Urothelium cell line (cell line): Measurements from ENCODE around the gene EREG.
"Not testable (repeated sequence)": the region's sequence is repeated elsewhere in the genome, so short reads cannot be mapped to it uniquely, and the experiment has no call there.

Source experiments
- DNase-seq: peaks from one replicate; pipeline ENCODE4 v3.0.0; 2011; ENCODE audit warnings: low spot score, mixed read lengths
- FAIRE-seq: peaks from 2 replicates; lab custom pipeline; 2011; peaks lifted over from hg19 to GRCh38; lab: Jason Lieb, UNC

Gene EREG

DNA sequence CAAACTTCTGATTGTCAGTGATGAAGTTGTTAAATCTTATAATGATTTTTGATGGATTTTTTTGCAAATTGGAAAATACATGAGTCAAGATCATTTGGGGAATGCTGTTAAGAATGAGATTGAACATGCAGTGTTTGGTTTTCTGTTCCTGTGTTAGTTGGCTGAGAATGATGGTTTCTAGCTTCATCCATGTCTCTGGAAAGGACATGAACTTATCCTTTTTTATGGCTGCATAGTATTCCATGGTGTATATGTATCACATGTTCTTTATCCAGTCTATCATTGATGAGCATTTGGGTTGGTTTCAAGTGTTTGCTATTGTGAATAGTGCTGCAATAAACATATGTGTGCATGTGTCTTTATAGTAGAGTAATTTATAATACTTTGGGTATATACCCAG lies 24.5 kb upstream of the EREG start:
- DNase-seq, FAIRE-seq: not testable (repeated sequence)

DNA sequence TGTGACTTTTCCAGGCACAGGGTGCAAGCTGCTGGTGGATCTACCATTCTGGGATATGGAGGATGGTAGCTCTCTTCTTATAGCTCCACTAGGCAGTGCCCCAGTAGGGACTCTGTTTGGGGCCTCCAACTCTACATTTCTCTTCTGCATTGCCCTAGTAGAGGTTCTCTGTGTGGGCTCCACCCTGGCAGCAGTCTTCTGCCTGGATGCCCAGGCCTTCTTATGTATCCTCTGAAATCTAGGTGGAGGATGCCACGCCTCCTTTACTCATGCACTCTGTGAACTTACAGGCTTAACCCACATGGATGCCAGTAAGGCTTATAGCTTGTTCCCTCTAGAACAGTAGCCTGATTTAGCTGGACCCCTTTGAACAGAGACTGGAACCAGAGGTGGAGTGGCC lies 20.9 kb upstream of the EREG start:
- no peak for FAIRE-seq

DNA sequence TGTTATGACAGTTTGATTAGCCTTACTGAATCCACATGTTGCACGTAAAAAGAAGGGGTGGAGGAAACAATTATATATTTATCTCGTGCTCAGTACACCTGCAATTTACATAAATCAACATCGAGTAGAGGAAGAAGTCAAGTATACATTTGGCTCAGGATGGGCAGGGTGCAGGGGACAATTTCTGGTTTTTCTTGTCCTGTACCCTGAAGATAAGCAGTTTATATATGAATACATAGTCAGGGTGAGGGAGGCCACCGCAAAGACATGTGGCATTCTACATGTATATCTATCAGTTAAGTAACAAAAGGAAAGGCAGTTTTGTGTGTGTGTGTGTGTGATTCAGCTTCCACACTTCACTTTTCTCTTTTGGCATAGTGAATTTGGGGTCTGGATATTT lies 11.1 kb upstream of the EREG start:
- FAIRE-seq (no peak), DNase-seq (no peak)

More for the DNA sequence above, 20.9 kb upstream of the EREG start:
- DNase-seq = no peak

DNA sequence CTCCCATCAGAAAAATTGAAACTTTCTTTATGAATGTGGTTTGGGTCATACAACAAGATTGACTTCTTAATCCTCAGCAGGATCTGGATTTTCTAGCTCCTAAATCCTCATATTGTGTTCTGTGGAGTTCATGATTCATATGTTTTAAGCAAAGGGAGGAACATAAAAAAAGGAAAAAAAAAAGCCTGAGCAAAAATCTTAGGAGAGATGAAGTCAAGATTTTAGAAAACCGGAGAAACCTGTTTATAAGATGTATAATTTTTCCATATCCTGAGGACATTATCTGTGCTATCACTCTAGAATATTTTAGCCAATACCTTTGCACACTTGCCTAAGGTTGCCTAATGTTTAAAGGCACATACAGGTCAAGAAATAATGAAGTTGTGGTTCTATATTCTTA lies 7.0 kb upstream of the EREG start:
- FAIRE-seq = no peak
- no peak for DNase-seq

DNA sequence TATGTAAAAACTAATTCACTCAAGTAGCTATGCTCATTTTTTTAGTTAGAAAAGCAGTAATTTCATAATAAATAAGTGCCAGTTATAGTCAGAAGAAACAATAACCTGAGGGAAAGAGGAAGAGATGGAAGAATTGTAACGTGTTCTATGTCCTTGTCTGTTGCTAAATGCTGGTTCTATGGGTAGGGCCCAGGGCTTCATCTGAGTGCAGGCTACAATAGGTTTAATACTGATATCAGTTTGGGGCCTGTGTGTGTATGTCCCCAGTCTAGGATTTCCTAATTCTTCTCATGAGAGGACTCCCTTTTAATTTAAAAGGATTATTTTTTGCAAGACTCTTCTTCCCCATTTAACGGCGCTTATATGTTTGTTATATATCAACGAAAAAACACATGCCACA lies 3.3 kb upstream of the EREG start:
- DNase-seq (no peak), FAIRE-seq (no peak)

DNA sequence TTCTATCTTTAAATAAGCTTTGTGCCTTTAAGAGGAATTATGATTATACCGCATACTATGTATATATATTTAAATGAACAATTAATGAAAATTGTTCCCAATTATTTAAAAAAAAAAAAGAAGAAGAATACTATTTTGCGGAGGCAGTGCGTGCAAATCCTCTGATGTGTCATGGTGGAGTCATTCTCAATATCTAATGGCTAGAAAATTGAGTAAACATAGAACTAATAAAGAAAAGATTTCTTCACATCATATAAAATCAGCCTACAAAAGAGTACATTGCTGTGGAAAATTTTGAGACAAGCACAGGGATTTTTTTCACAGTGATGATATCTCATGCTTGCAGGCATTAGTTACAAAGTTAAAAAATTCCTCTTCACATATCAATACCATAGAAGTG lies 2.6 kb upstream of the EREG start:
- FAIRE-seq = no peak
- no peak for DNase-seq

DNA sequence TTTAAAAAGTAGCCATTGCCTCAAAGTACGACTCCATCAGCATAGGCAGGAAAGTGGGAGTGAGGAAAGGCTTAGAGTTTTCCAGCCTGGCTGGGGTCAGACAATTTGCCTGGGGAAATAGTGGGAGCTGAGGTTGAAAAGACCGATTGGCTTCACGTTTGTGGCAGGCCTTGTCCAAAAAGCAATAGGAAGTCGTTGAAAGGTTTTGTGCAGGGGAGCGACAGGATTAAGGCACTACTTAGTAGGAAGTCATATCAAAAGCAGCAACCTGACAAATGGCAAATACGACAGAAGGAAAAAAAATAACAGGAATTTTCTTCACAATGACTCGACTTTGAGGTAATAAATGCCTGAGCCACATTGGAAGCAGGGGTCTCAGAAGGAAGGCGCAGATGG lies 691 bp upstream of the EREG start:
- DNase-seq = no peak
- no peak for FAIRE-seq

DNA sequence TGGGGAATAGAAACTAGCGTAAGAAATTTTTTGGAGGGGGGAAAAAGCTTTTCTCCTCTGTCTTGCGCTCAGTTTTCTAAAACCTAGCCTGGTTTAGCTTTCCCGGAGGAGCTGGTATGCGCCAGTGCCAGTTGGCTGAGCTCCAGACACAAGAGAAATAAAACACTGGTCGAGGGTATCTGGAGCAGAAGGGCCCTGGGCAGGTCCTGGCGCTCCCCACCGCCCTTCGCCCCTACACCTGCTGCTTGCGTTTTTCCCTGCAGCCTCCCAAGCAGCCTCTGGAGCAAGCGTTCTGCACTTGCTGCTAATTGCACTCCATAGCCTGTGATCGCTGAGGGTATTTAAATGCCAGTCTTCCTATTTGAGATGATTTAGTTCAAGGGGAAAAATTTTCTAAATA lies 816 bp downstream of the EREG start:
- DNase-seq (peak; percentile 25), FAIRE-seq (no peak)

DNA sequence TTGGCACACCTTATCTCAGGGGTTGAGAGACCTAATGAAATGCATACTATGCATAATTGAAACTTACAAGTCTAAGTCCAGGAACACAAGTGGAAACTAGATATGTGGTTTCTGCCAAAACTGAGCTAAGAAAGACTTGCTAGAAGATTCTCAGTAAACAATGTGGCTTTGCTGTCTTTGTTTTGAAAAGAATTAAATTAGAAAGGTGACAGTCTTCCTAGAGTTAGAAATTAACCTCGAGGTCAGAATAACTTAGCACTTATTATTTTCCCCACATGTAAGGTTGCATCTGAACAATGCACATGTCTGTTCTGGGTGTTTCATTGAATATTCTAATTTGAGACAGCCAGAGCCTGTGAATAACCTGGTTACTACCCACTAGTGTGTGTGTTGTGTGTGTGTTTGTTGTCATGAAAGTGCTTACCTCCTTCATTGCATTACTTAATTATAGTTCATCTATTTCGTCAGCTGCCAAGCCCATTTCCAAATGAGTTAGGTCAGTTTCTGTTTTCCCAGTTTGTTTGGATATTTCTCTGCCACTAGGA lies 1.5 kb downstream of the EREG start:
- FAIRE-seq = no peak
- DNase-seq = no peak

DNA sequence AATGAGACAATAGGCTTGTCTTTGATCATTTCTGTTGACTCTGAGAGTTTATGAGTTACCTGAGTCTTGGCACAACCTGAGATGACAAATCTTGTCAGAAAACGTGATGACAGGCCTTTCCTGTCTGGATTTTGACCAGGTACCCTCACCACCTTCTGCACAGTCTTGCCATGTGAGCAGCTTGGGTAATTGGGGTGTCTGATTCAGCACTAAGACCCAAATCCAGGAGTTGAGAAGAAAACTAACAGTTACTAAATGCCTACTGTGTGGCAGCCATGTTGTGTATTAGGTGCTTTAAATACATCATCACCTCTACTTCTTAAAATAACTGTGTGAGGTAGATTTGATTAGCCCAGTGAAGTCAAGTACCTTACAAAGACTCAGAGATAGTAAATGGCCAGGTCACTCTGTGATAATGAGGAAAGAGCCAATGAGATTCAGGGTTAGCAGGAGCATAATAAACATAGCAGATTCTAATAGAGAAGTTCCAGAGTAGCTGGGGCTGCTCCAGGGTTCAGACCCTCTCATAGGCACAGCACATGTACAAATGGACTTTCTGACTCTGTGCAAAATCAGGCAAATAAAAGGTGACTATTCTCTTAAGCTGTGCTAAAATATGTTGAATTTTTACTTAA lies 2.8 kb downstream of the EREG start:
- FAIRE-seq = no peak

DNA sequence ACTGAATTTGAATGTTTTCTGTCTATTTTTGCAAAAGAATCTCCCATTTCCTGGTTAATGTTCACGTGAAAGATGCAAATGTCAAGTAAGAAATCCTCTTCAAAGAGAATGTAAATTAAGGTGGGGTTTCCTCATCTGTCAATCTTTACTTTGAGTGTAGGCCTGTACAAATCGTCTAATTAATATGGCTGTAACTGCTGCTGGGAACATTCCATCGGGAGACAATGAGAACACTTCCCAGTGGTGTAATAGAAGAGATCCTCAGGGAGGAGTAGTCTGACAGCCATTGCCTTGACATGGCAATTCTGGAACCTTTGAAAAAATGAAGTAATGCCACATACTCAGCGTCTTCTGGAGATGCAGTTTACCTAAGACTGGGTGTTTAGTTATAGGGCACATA lies 3.7 kb downstream of the EREG start:
- FAIRE-seq (no peak), DNase-seq (no peak)

More for the DNA sequence above, 2.8 kb downstream of the EREG start:
- no peak for DNase-seq

DNA sequence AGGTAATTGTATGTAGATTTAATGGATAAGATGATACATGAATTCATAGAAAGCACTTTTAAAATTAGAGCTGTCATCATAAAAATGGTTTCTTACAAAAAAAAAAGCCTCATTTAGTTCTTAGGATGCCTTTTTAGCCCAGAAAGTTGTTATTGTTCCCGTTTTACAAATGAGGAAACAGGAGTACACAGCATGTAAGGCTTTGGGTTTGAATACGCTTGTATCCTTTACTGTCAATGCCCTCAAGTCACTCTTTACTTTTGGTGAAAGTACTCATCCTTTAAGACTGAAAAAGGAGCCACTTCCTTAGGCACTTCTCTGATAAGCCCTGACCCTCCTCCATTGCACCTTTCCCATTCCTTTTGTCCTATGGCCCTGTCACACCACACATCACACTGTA lies 4.9 kb downstream of the EREG start:
- DNase-seq (no peak), FAIRE-seq (peak; percentile 44)

DNA sequence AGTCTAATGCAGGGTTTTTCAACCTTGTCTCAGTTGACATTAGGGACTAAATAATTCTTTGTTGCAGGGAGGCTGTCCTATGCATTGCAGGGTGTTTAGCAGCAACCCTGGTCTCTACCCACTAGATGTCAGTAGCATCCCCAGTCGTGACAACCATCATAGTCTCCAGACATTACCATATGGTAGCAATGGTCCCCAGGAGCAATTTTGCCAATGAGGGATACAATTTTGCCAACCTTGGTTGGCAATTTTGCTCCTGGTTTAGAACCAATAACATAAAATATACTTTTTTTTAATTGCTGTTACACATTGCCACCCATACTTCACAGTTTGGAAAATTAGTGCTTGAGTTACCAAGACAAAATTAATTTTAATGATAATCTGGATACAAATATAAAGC lies 6.0 kb downstream of the EREG start:
- FAIRE-seq (peak; percentile 81), DNase-seq (peak; percentile 51)

DNA sequence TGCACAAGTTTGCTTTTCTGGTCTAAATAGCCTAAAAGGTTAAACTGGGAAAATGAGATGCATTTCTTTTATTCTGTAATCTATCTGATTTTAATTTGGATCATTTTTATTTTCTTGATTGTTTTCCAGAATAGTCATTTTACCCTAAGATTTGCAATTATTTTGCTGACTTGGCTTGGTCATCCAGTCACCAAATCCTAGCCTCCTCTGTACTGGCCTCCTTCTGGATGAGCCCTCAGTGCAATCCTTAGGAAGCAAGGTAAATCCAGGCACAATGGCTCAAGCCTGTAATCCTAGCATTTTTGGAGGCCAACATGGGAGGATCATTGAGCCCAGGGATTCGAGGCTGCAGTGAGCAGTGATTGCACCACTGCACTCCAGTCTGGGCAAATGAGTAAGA lies 9.2 kb downstream of the EREG start:
- no peak for DNase-seq
- FAIRE-seq = peak; percentile 32

DNA sequence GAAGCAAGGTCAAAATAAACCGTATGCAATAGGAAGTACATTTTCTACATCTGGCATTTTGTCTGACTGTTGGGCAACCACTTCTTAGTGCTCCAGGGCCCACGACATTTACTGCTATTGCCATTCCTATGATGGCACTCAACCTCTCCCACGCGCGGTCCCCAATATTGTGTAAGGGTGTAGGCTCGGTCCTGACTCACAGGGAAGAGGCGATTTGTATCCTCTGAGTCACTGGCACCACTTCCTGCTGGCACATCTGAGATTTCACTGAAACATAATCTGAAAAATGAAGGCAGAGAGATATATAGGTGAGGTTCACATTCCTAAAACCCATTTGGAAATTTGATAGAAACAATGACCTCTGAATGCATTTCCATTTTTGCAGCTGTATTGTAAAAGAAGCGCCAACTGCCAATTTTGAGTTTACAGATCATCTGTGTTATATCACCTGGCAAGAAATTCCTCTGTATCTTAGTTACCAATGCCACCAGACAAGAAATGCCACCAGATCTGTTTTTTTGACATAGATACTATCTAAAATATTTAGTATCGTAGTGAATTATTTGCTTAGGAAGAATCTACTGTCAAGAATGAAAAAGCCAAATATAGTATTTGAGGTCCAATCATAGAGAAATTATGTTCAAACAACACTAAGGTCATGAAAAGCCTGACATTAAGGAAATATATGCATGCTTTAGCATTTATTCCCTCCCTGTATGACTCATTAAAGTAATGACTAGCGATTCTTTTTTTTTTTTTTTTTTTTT lies 9.8 kb downstream of the EREG start:
- FAIRE-seq = peak; percentile 32
- peak; percentile 80 for DNase-seq

DNA sequence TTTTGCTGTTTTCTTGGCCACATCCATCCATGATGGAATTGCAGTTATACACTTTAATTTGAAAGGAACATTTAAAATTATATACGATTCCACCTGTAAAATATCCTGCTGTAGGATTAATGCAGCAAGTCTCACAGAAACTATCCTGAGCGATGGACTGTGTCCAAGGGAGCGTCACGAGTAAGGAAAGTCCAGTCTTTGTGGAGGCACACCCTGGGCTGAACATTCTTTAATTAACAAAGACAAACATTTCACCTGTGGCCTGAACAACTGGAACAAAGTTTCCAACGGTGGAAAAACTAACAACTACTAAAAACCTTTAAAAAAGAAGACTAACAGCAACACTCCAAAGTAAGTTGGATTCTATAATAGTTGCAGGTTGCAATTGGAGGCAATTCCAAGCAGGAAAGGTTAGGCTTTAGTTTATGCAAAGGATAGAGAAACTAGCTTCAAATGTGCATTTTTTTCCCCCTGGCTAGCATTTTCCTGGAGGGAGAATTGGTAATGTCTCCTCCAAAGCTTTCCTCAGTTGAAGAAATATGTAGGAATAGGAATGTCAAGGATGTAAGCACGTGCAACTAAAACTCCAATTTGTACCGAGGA lies 11.0 kb downstream of the EREG start:
- DNase-seq (no peak), FAIRE-seq (no peak)

DNA sequence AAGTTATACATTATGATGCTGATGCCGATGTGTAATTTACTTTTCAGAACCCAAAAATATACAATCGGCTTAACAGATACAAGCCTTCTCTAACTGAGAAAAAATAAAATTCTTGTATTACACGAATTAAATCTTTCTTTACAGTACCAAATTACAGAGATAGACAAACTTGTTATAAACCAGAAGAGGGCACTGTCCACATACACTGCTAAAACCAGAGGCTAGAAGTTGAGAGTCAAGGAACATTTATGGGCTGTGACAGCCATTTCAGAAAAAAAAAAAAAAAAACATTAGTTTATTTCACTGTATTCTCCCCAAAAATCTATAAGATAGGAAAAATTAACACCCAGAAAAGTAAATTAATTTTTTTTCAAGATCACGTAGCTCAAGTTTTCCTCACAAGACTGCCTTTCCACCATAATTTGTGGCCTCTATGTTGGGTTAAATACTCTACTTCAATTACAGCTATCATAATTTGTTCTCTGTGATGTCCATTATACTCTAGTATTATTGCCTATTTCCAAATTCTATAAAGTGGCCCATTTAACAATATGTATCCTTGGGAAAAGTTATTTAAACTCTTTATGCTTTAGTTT lies 12.0 kb downstream of the EREG start:
- DNase-seq (peak; percentile 60), FAIRE-seq (no peak)

DNA sequence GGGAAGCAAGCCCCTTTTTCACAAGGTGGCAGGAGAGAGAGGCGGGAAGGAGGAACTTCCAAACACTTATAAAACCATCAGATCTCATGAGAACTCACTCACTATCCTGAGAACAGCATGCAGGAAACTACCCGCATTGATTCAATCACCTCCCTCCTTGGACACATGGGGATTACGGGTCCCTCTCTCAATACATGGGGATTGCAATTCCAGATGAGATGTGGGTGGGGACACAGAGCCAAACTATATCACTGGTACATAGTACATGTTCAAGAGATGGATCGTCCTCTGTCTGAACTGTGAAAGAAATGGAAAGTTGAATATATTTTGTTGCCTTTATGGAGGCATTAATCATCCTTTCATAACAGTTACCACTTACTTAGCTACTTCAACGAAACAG lies 12.8 kb downstream of the EREG start:
- FAIRE-seq = no peak

DNA sequence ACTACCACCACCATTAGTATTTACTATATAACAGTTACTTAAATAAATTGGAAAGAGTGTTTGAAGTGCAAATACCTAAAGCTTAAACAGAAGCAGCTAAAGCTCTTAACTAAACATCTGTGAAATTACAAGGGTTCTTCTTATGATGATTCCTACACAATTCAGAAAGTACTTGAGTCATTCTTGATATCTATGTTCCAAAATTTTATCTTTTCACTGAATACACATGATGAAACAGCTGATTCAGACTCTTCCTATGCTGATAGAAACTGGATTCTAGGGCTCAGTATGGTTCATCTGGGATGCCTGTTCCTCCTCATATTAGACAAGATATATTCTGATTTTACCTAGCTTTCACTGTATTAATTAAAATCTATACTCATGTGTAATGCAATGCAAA lies 13.6 kb downstream of the EREG start:
- DNase-seq (no peak), FAIRE-seq (no peak)

More for the DNA sequence above, 12.8 kb downstream of the EREG start:
- no peak for DNase-seq

DNA sequence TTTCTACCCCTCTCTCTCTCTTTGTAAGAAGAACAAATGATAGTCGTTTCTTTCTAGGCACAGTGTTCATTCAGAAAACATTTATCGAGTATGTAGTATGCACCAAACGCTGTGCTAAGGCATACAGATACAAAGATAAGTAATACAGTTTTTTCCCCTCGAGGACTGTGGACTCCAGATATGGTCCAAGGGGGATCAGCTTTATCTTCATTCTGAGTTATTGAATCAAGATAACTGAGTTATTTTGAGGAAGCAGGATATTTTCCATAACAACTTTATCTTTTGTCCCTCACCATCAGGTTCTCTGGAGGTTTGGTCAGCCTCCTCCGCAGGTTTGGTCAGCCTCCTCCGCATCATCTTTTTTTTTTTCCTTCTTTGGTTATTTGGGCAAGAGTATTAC lies 15.0 kb downstream of the EREG start:
- DNase-seq = no peak
- no peak for FAIRE-seq

DNA sequence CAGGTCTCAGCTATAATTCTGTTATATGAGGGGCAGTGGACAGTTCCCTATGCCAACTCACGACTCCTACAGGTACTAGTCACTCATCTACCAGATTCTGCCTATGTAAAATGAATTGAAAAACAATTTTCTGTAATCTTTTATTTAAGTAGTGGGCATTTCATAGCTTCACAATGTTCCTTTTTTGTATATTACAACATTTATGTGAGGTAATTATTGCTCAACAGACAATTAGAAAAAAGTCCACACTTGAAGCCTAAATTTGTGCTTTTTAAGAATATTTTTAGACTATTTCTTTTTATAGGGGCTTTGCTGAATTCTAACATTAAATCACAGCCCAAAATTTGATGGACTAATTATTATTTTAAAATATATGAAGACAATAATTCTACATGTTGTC lies 20.4 kb downstream of the EREG start:
- FAIRE-seq = no peak
- no peak for DNase-seq

DNA sequence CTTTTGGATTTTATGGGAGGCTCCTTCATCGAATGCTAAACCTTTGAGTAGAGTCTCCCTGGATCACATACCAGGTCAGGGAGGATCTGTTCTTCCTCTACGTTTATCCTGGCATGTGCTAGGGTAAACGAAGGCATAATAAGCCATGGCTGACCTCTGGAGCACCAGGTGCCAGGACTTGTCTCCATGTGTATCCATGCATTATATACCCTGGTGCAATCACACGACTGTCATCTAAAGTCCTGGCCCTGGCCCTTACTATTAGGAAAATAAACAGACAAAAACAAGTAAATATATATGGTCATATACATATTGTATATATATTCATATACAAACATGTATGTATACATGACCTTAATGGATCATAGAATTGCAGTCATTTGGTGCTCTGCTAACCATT lies 21.2 kb downstream of the EREG start:
- DNase-seq (no peak), FAIRE-seq (no peak)
